ENCODE results near the gene BCAS3.
"Not testable (repeated sequence)": the region's sequence is repeated elsewhere in the genome, so short reads cannot be mapped to it uniquely, and the experiment has no call there.

The BCAS3 gene

GRCh38 chr17:60677308-60678117 lies at the start of gene BCAS3:
Gene BCAS3 (plus strand): TSS chr17:60677851.
- peak; percentile 92 for DNase-seq

GRCh38 chr17:60628252-60628889 lies 49.3 kb upstream of the BCAS3 start:
- DNase-seq = no peak

- DNase-seq = no peak
These were observed 48.5 kb upstream of the BCAS3 start for GRCh38 chr17:60629120-60629519.

GRCh38 chr17:60630352-60630751 lies 47.3 kb upstream of the BCAS3 start:
- DNase-seq = no peak

- no peak for DNase-seq
These were observed 46.5 kb upstream of the BCAS3 start for GRCh38 chr17:60631119-60631518.

- no peak for DNase-seq
These were observed 40.0 kb upstream of the BCAS3 start for GRCh38 chr17:60637683-60638082.

- DNase-seq = no peak
These were observed 38.7 kb upstream of the BCAS3 start for GRCh38 chr17:60639019-60639330.

- no peak for DNase-seq
These were observed 37.1 kb upstream of the BCAS3 start for GRCh38 chr17:60640503-60640902.

GRCh38 chr17:60641126-60641525 lies 36.5 kb upstream of the BCAS3 start:
- DNase-seq = no peak

- DNase-seq = no peak
These were observed 35.8 kb upstream of the BCAS3 start for GRCh38 chr17:60641810-60642220.

- no peak for DNase-seq
These were observed 31.6 kb upstream of the BCAS3 start for GRCh38 chr17:60645918-60646523.

GRCh38 chr17:60646701-60647100 lies 30.9 kb upstream of the BCAS3 start:
- no peak for DNase-seq

- DNase-seq = no peak
These were observed 29.9 kb upstream of the BCAS3 start for GRCh38 chr17:60647705-60648104.

- no peak for DNase-seq
These were observed 25.0 kb upstream of the BCAS3 start for GRCh38 chr17:60652454-60653247.

GRCh38 chr17:60653569-60653968 lies 24.1 kb upstream of the BCAS3 start:
- DNase-seq = no peak

- no peak for DNase-seq
These were observed 21.2 kb upstream of the BCAS3 start for GRCh38 chr17:60656499-60656898.

GRCh38 chr17:60659156-60659555 lies 18.5 kb upstream of the BCAS3 start:
- no peak for DNase-seq

GRCh38 chr17:60661489-60661888 lies 16.2 kb upstream of the BCAS3 start:
- DNase-seq = no peak

- no peak for DNase-seq
These were observed 13.6 kb upstream of the BCAS3 start for GRCh38 chr17:60664022-60664421.

GRCh38 chr17:60665602-60666001 lies 12.0 kb upstream of the BCAS3 start:
- DNase-seq = no peak

- not testable (repeated sequence) for DNase-seq
These were observed 8.9 kb upstream of the BCAS3 start for GRCh38 chr17:60668741-60669140.

GRCh38 chr17:60671482-60671881 lies 6.2 kb upstream of the BCAS3 start:
- DNase-seq = no peak

GRCh38 chr17:60674637-60675036 lies 3.0 kb upstream of the BCAS3 start:
- not testable (repeated sequence) for DNase-seq
